H9 (cell line): ENCODE measurements around the gene SMURF1. TPM values are rescaled to one million over a fixed set of nuclear protein-coding genes. Genes with fewer than 3 reads are reported as not detected.

Experiments
- DNase-seq: peaks from one replicate; pipeline ENCODE4 v3.0.0-alpha.2; 2017
- H2AFZ ChIP-seq: one replicate; pipeline ENCODE4 v1.6.1; 2013; ENCODE audit warnings: mild to moderate bottlenecking, low read length, control low read depth, moderate library complexity
- H2AK5ac ChIP-seq: 2 replicates; pipeline ENCODE4 v1.6.1; 2013; ENCODE audit warnings: low read length, control low read depth, mixed read lengths; ENCODE audit not compliant: insufficient read length
- H2BK120ac ChIP-seq: one replicate; pipeline ENCODE4 v1.6.1; 2013; ENCODE audit warnings: low read depth, mild to moderate bottlenecking, low read length, control low read depth, inconsistent platforms; ENCODE audit not compliant: poor library complexity, severe bottlenecking
- H2BK12ac ChIP-seq: 2 replicates; pipeline ENCODE4 v1.6.1; 2013; ENCODE audit warnings: low read length, control low read depth, mixed read lengths, low read depth; ENCODE audit not compliant: insufficient read length
- H2BK15ac ChIP-seq: 2 replicates; pipeline ENCODE4 v1.6.1; 2013; ENCODE audit warnings: low read depth, low read length, control low read depth
- H2BK20ac ChIP-seq: one replicate; pipeline ENCODE4 v1.6.1; 2013; ENCODE audit warnings: low read depth, mild to moderate bottlenecking, low read length, control low read depth, inconsistent platforms; ENCODE audit not compliant: poor library complexity, severe bottlenecking
- H2BK5ac ChIP-seq: 2 replicates; pipeline ENCODE4 v1.6.1; 2013; ENCODE audit warnings: low read length, control low read depth, mixed read lengths; ENCODE audit not compliant: insufficient read length
- H3K14ac ChIP-seq: 2 replicates; pipeline ENCODE4 v1.6.1; 2013; ENCODE audit warnings: low read length, control low read depth; ENCODE audit not compliant: insufficient read depth
- H3K18ac ChIP-seq: 2 replicates; pipeline ENCODE4 v1.6.1; 2013; ENCODE audit warnings: low read depth, mild to moderate bottlenecking, mixed read lengths, low read length, control low read depth; ENCODE audit not compliant: insufficient read length
- H3K23ac ChIP-seq: 2 replicates; pipeline ENCODE4 v1.6.1; 2013; ENCODE audit warnings: low read length, control low read depth, mixed read lengths, low read depth; ENCODE audit not compliant: insufficient read length
- H3K23me2 ChIP-seq: 2 replicates; pipeline ENCODE4 v1.6.1; 2013; ENCODE audit warnings: low read depth, mild to moderate bottlenecking, mixed read lengths, low read length, control low read depth; ENCODE audit not compliant: insufficient read length, poor library complexity, severe bottlenecking
- H3K27ac ChIP-seq: 2 replicates; pipeline ENCODE4 v1.5.1; 2013; ENCODE audit warnings: low read length, control low read depth, mixed read lengths, low read depth; ENCODE audit not compliant: insufficient read length
- H3K27me3 ChIP-seq: 2 replicates; pipeline ENCODE4 v1.6.1; 2013; ENCODE audit warnings: low read length, control low read depth, inconsistent platforms; ENCODE audit not compliant: insufficient read depth
- H3K4ac ChIP-seq: 2 replicates; pipeline ENCODE4 v1.6.1; 2013; ENCODE audit warnings: low read depth, mild to moderate bottlenecking, control low read depth, inconsistent platforms, low read length, moderate library complexity
- H3K4me1 ChIP-seq: 2 replicates; pipeline ENCODE4 v1.6.1; 2013; ENCODE audit warnings: low read length, control low read depth, inconsistent platforms; ENCODE audit not compliant: insufficient read depth
- H3K4me2 ChIP-seq: 2 replicates; pipeline ENCODE4 v1.6.1; 2013; ENCODE audit warnings: low read length, control low read depth, mixed read lengths; ENCODE audit not compliant: insufficient read length, insufficient read depth
- H3K56ac ChIP-seq: 2 replicates; pipeline ENCODE4 v1.6.1; 2013; ENCODE audit warnings: low read depth, mild to moderate bottlenecking, mixed read lengths, low read length, control low read depth; ENCODE audit not compliant: insufficient read length
- H3K79me1 ChIP-seq: 2 replicates; pipeline ENCODE4 v1.6.1; 2013; ENCODE audit warnings: low read depth, mild to moderate bottlenecking, moderate library complexity, low read length, control low read depth, inconsistent platforms; ENCODE audit not compliant: insufficient read depth, poor library complexity, severe bottlenecking
- H3K79me2 ChIP-seq: 2 replicates; pipeline ENCODE4 v1.6.1; 2013; ENCODE audit warnings: low read length, control low read depth, inconsistent platforms; ENCODE audit not compliant: insufficient read depth
- H3K9ac ChIP-seq: 2 replicates; pipeline ENCODE4 v1.6.1; 2013; ENCODE audit warnings: low read length, control low read depth, mixed read lengths; ENCODE audit not compliant: insufficient read length; ENCODE audit errors: extremely low read depth
- H3K9me3 ChIP-seq: one replicate; pipeline ENCODE4 v1.6.1; 2013; ENCODE audit warnings: low read depth, low read length, inconsistent platforms; ENCODE audit not compliant: control insufficient read depth
- H3T11ph ChIP-seq: one replicate; pipeline ENCODE4 v1.6.1; 2013; ENCODE audit warnings: mild to moderate bottlenecking, low read length, control low read depth, inconsistent platforms
- H4K20me1 ChIP-seq: one replicate; pipeline ENCODE4 v1.6.1; 2013; ENCODE audit not compliant: control insufficient read depth, insufficient read length, insufficient read depth
- H4K5ac ChIP-seq: 2 replicates; pipeline ENCODE4 v1.6.1; 2013; ENCODE audit warnings: low read depth, mild to moderate bottlenecking, mixed read lengths, low read length, control low read depth; ENCODE audit not compliant: insufficient read length
- H4K8ac ChIP-seq: replicated peaks from 2 replicates; pipeline ENCODE4 v1.6.1; 2013; ENCODE audit warnings: low read length, control low read depth, mixed read lengths, low read depth; ENCODE audit not compliant: insufficient read length
- H4K91ac ChIP-seq: 2 replicates; pipeline ENCODE4 v1.6.1; 2013; ENCODE audit warnings: low read depth, mild to moderate bottlenecking, moderate library complexity, mixed read lengths, low read length, control low read depth; ENCODE audit not compliant: insufficient read length
- H3K27ac Mint-ChIP-seq, 3 experiments: 2 replicates in 2 of 3; 3 replicates in 1 of 3; pipeline ENCODE4 v1.8.0; 2020 to 2021; ENCODE audit warnings: mixed read lengths in 3 of 3, mild to moderate bottlenecking in 1 of 3, moderate library complexity in 1 of 3
- H3K27me3 Mint-ChIP-seq: 2 replicates; pipeline ENCODE4 v1.8.0; 2021; ENCODE audit warnings: low read depth, mild to moderate bottlenecking, moderate library complexity, mixed read lengths
- H3K36me3 Mint-ChIP-seq, 3 experiments: 2 replicates in 2 of 3; 3 replicates in 1 of 3; pipeline ENCODE4 v1.8.0; 2020 to 2021; ENCODE audit warnings: low read depth in 3 of 3, mixed read lengths in 3 of 3; ENCODE audit not compliant: insufficient read depth in 1 of 3
- H3K4me1 Mint-ChIP-seq, 2 experiments: 2 replicates each; pipeline ENCODE4 v1.8.0; 2020; ENCODE audit warnings: mixed read lengths in 2 of 2
- H3K4me3 Mint-ChIP-seq, 2 experiments: 2 replicates in 1 of 2; 3 replicates in 1 of 2; pipeline ENCODE4 v1.8.0; 2020 to 2021; ENCODE audit warnings: mild to moderate bottlenecking in 2 of 2, mixed read lengths in 2 of 2, moderate library complexity in 1 of 2
- H3K9me3 Mint-ChIP-seq, 2 experiments: 2 replicates in 1 of 2; 3 replicates in 1 of 2; pipeline ENCODE4 v1.8.0; 2020; ENCODE audit warnings: mild to moderate bottlenecking in 2 of 2, mixed read lengths in 2 of 2, moderate library complexity in 1 of 2
- CTCF ChIP-seq: fragments of 200-600 bp; sonication (generic); conservative IDR thresholded peaks from 3 replicates; pipeline ENCODE4 v1.8.0; 2021; ENCODE audit warnings: antibody characterized with exemption, mild to moderate bottlenecking
- WGBS: extraction: QIAGEN DNeasy Blood & Tissue Kit; methylation state at CpG from one replicate; pipeline ENCODE4 v1.1.7; 2013; ENCODE audit warnings: missing lambda C conversion rate, low lambda C conversion rate, mixed read lengths; ENCODE audit not compliant: insufficient read length; ENCODE audit errors: extremely low coverage; 5-methylcytosine and 5-hydroxymethylcytosine counted together
- total RNA-seq: library from RNA; stranded (reverse); gene quantifications from 2 replicates; pipeline ENCODE4 v1.2.1, GENCODE V29; 2021

SMURF1 gene
- total RNA-seq, 1 experiment from 2014 or later, result 29.4 TPM

- Histone ChIP-seq H3K79me1 (no peaks in the 10 kb centered on the region), H3K14ac (no peak overlapping the region), H3K18ac (no peak overlapping the region), H3K9me3 (no peaks in the 10 kb centered on the region), H2BK5ac (no peak overlapping the region), H3K4ac (no peak overlapping the region), H4K20me1 (no peaks in the 10 kb centered on the region), H4K8ac (no peak overlapping the region), H3K4me2 (no peak overlapping the region), H2AFZ (no peak overlapping the region), H4K91ac (no peak overlapping the region), H3K79me2 (no peaks in the 10 kb centered on the region), H2BK120ac (no peak overlapping the region), H2BK20ac (no peak overlapping the region), H4K5ac (no peak overlapping the region), H3K4me1 (no peaks in the 10 kb centered on the region), H2BK15ac (no peak overlapping the region), H3K23ac (no peak overlapping the region), H3T11ph (no peak overlapping the region), H2AK5ac (no peak overlapping the region), H3K56ac (no peak overlapping the region), H3K23me2 (no peaks in the 10 kb centered on the region), H2BK12ac (no peak overlapping the region), H3K9ac (no peak overlapping the region), H3K27me3 (no peaks in the 10 kb centered on the region), H3K27ac (no peak overlapping the region)
- H3K27me3 Mint-ChIP-seq, result peaks cover 2% of the 10 kb centered on the region
- no CpG with 5 or more reads among the region's 15 CpGs for WGBS
- H3K27ac Mint-ChIP-seq, result no peak overlapping the region
- H3K9me3 Mint-ChIP-seq, result no peaks in the 10 kb centered on the region
- no peak for TF ChIP-seq CTCF
- peaks cover 55 to 96% (median 86%) of the 10 kb centered on the region in 3 experiments for H3K36me3 Mint-ChIP-seq
- DNase-seq, result no peak
- no peak overlapping the region for H3K4me3 Mint-ChIP-seq
- H3K4me1 Mint-ChIP-seq, result peaks cover 3% of the 10 kb centered on the region in 2 experiments; a peak in 3 of 4 replicates
Observed at GRCh38 chr7:99032928-99033327, 111.0 kb downstream of the SMURF1 start.
